ENCODE results near the gene TPRN. TPM values are rescaled to one million over a fixed set of nuclear protein-coding genes. Genes with fewer than 3 reads are reported as not detected.

TPRN gene
- total and polyA plus RNA-seq, 9 of the 15 experiments (the other 6 are each of a cell fraction or from before 2014, with no cell fraction given), result 0.31 to 31.9 (median 4.4) TPM

DNA sequence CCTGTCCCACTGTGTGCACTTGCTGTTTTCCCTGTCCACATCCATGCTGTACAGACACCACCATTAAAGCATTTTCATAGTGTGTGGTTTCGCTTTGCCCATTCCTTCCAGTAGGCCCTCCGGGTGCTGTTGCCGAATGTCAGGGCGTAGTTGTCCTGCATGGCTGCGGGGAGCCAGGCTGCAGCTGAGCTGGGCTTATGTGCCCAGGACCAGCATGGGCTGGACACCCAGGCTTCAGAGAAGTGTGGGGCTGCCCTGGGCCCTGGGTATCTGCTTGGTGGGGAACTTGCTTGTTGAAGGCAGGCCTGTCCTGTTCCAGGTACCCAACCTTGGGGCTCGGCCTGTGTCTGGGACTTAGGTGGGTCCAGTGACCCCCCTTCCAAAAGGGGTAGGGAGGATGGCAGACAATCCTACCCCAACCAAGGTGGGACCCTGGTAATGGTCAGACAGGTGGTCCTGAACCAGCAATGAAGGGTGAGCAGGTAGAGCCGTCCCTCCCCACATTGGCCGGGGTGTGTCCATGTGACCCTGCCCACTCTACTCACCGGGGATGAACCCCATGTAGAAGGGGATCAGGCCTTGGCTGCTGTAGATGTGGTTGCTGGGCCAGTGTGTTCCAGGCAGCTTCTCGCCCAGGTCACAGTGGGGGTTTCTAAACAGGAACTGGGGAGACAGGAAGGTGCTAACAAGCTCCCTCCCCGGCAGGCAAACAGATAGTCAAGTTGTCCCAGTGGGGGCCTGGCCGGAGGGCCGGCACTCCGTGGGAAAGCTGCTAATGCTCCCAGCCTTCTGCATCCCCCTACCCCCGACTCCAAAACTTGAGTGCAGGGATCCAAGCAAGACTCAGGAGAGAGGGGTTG is 43.3 kb upstream of the TPRN start (continued):
- TF ChIP-seq FOS (IDR thresholded peaks at IDR 0.05; ENCODE audit: extremely low read depth, insufficient read length), result no peak
- 0 out of 2 replicates have a peak, but pooled peaks have one; percentile 21 for TF ChIP-seq DEAF1 (CRISPR knock-in tag; IDR thresholded peaks at IDR 0.05)
- no peak for TF ChIP-seq ZNF217 (CRISPR knock-in tag; IDR thresholded peaks at IDR 0.05)
- no peak for TF ChIP-seq L3MBTL2 (IDR thresholded peaks at IDR 0.05)
- no peak for TF ChIP-seq KLF10 (CRISPR knock-in tag; IDR thresholded peaks at IDR 0.05)
- no peak for TF ChIP-seq CHD1 (IDR thresholded peaks at IDR 0.05; ENCODE audit: low read length)
- TF ChIP-seq, protein P1, sequence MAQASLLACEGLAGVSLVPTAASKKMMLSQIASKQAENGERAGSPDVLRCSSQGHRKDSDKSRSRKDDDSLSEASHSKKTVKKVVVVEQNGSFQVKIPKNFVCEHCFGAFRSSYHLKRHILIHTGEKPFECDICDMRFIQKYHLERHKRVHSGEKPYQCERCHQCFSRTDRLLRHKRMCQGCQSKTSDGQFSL (CRISPR knock-in tag; IDR thresholded peaks at IDR 0.05), result no peak
- TF ChIP-seq, protein P1 (tag; IDR thresholded peaks at IDR 0.05), result no peak
- no peak for TF ChIP-seq C11orf30 (IDR thresholded peaks at IDR 0.05; ENCODE audit: low read depth)
- TF ChIP-seq, protein P2, sequence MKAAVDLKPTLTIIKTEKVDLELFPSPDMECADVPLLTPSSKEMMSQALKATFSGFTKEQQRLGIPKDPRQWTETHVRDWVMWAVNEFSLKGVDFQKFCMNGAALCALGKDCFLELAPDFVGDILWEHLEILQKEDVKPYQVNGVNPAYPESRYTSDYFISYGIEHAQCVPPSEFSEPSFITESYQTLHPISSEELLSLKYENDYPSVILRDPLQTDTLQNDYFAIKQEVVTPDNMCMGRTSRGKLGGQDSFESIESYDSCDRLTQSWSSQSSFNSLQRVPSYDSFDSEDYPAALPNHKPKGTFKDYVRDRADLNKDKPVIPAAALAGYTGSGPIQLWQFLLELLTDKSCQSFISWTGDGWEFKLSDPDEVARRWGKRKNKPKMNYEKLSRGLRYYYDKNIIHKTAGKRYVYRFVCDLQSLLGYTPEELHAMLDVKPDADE (conservative IDR thresholded peaks at IDR 0.05; ENCODE audit: control insufficient read depth, low read depth, low read length), result no peak
- TF ChIP-seq TBL1XR1 (IDR thresholded peaks at IDR 0.05; ENCODE audit: low read length in 2 of 2), result no peak
- TF ChIP-seq KLF6 (CRISPR knock-in tag; IDR thresholded peaks at IDR 0.05; ENCODE audit: borderline replicate concordance), result no peak
- TF ChIP-seq ZNF639 (CRISPR knock-in tag; conservative IDR thresholded peaks at IDR 0.05 in 1 of 2, IDR thresholded peaks at IDR 0.05 in 1 of 2), result no peak
- TF ChIP-seq, protein P3, sequence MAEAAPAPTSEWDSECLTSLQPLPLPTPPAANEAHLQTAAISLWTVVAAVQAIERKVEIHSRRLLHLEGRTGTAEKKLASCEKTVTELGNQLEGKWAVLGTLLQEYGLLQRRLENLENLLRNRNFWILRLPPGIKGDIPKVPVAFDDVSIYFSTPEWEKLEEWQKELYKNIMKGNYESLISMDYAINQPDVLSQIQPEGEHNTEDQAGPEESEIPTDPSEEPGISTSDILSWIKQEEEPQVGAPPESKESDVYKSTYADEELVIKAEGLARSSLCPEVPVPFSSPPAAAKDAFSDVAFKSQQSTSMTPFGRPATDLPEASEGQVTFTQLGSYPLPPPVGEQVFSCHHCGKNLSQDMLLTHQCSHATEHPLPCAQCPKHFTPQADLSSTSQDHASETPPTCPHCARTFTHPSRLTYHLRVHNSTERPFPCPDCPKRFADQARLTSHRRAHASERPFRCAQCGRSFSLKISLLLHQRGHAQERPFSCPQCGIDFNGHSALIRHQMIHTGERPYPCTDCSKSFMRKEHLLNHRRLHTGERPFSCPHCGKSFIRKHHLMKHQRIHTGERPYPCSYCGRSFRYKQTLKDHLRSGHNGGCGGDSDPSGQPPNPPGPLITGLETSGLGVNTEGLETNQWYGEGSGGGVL (CRISPR knock-in tag; IDR thresholded peaks at IDR 0.05), result no peak
